ENCODE measurements around the gene PI4KB.

DNA sequence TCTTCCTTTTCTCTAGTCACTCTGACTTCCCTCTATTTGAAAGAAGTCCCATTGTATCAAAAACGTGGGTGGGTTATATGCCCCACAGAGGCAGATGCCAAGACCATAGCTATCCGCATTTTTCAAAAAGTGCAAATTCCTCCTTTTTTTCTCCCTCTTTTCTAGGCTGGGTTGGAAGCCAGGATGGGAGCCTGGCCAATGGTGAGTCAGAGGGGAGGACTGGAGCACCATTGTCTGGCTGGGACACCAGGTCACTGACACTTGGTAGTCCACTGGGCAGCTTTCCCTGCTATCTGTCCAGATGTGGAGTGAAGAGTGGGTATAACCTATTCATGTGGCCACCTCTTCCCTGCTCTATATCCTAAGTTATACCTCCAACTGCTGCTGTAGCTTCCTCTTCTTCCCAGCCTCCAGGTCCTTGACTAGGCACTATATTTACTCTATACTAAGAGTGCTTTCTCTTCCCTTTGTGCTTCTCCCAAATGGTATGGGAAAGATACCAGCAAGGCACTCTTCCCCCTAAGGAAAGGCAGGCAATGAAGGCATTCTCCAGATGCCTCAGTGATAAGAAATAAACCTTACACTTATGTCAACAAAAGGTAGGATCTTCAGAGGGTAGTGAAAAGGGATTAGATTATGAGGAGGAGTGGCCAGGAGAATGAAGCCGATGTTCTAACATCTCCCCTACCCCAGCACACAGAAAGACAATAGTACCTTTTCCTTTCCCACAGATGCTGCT lies 12.9 kb downstream of the PI4KB start:
- TF ChIP-seq, protein P1, sequence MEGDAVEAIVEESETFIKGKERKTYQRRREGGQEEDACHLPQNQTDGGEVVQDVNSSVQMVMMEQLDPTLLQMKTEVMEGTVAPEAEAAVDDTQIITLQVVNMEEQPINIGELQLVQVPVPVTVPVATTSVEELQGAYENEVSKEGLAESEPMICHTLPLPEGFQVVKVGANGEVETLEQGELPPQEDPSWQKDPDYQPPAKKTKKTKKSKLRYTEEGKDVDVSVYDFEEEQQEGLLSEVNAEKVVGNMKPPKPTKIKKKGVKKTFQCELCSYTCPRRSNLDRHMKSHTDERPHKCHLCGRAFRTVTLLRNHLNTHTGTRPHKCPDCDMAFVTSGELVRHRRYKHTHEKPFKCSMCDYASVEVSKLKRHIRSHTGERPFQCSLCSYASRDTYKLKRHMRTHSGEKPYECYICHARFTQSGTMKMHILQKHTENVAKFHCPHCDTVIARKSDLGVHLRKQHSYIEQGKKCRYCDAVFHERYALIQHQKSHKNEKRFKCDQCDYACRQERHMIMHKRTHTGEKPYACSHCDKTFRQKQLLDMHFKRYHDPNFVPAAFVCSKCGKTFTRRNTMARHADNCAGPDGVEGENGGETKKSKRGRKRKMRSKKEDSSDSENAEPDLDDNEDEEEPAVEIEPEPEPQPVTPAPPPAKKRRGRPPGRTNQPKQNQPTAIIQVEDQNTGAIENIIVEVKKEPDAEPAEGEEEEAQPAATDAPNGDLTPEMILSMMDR (optimal IDR thresholded peaks at IDR 0.05 in 1 of 3, IDR thresholded peaks at IDR 0.05 in 1 of 3, conservative IDR thresholded peaks at IDR 0.05 in 1 of 3; ENCODE audit: extremely low read depth in 1 of 3, insufficient read depth in 2 of 3, low read length in 3 of 3) = no peak
- no peak for TF ChIP-seq EZH2 (IDR thresholded peaks at IDR 0.05; ENCODE audit: low read length)

All from keratinocyte (primary cell).